WTC11 (cell line): Measurements from ENCODE around the gene ORM1. TPM values are rescaled to one million over a fixed set of nuclear protein-coding genes. Genes with fewer than 3 reads are reported as not detected.

ENCODE experiments used
- ATAC-seq: fragments of 200-7000 bp; cut with Tn5 transposase; 2 replicates; pipeline ENCODE4 v1.10.0; 2021; ENCODE audit warnings: mild to moderate bottlenecking, moderate library complexity
- CTCF ChIA-PET: fragments of 300-600 bp; sonication (Branson Sonifier 250); formaldehyde crosslinking; loops from one replicate; lab custom pipeline; 2021; ENCODE audit warnings: antibody characterized with exemption; lab: Charles Lee
- POLR2A ChIA-PET: fragments of 350-600 bp; sonication (Branson Sonifier 250); formaldehyde crosslinking; loops from one replicate; lab custom pipeline; 2021; ENCODE audit warnings: antibody characterized with exemption; lab: Charles Lee
- DNase-seq: peaks from one replicate; pipeline ENCODE4 v3.0.0; 2021; ENCODE audit warnings: low spot score
- H3K27ac Mint-ChIP-seq: 2 replicates; pipeline ENCODE4 v1.8.0; 2021; ENCODE audit warnings: mixed read lengths
- H3K27me3 Mint-ChIP-seq: 2 replicates; pipeline ENCODE4 v1.8.0; 2021; ENCODE audit warnings: low read depth, mild to moderate bottlenecking, moderate library complexity, mixed read lengths
- H3K36me3 Mint-ChIP-seq: 2 replicates; pipeline ENCODE4 v1.8.0; 2021; ENCODE audit warnings: mixed read lengths
- H3K4me1 Mint-ChIP-seq: 2 replicates; pipeline ENCODE4 v1.8.0; 2022; ENCODE audit warnings: mixed read lengths
- H3K4me3 Mint-ChIP-seq: 2 replicates; pipeline ENCODE4 v1.8.0; 2021; ENCODE audit warnings: mild to moderate bottlenecking, moderate library complexity, mixed read lengths
- H3K9me3 Mint-ChIP-seq: 2 replicates; pipeline ENCODE4 v1.8.0; 2021; ENCODE audit warnings: mixed read lengths
- ARID4B ChIP-seq: sonication (generic); formaldehyde crosslinking; IDR thresholded peaks from 2 replicates; pipeline ENCODE4 v1.8.0; 2023; ENCODE audit warnings: missing genetic modification reagents, mild to moderate bottlenecking, borderline replicate concordance
- ATF6 ChIP-seq: sonication (generic); formaldehyde crosslinking; IDR thresholded peaks from 2 replicates; pipeline ENCODE4 v1.8.1; 2023; ENCODE audit warnings: mild to moderate bottlenecking, missing genetic modification reagents
- E2F1 ChIP-seq: sonication (generic); formaldehyde crosslinking; IDR thresholded peaks from 2 replicates; pipeline ENCODE4 v1.8.0; 2022; ENCODE audit warnings: mild to moderate bottlenecking, missing genetic modification reagents
- ETV6 ChIP-seq: sonication (generic); formaldehyde crosslinking; IDR thresholded peaks from 2 replicates; pipeline ENCODE4 v1.8.1; 2022; ENCODE audit warnings: mild to moderate bottlenecking, missing genetic modification reagents
- FOXJ3 ChIP-seq: sonication (generic); formaldehyde crosslinking; IDR thresholded peaks from 2 replicates; pipeline ENCODE4 v1.9.0; 2021; ENCODE audit warnings: missing genetic modification reagents, mild to moderate bottlenecking, borderline replicate concordance
- RELA ChIP-seq: sonication (generic); formaldehyde crosslinking; IDR thresholded peaks from 2 replicates; pipeline ENCODE4 v1.8.1; 2022; ENCODE audit warnings: missing genetic modification reagents, mild to moderate bottlenecking, borderline replicate concordance
- RORB ChIP-seq: fragments of 250-450 bp; sonication (Bioruptor Pico); IDR thresholded peaks from 2 replicates; pipeline ENCODE4 v1.9.0; 2021; ENCODE audit warnings: mild to moderate bottlenecking
- SMAD4 ChIP-seq: sonication (generic); formaldehyde crosslinking; IDR thresholded peaks from 2 replicates; pipeline ENCODE4 v1.8.0; 2022; ENCODE audit warnings: mild to moderate bottlenecking, missing genetic modification reagents
- SP1 ChIP-seq: sonication (generic); formaldehyde crosslinking; conservative IDR thresholded peaks from 2 replicates; pipeline ENCODE4 v1.8.1; 2022; ENCODE audit warnings: missing genetic modification reagents
- ZBTB21 ChIP-seq: sonication (generic); formaldehyde crosslinking; IDR thresholded peaks from 2 replicates; pipeline ENCODE4 v1.8.1; 2023; ENCODE audit warnings: mild to moderate bottlenecking, missing genetic modification reagents, borderline replicate concordance
- ZNF263 ChIP-seq: sonication (generic); formaldehyde crosslinking; IDR thresholded peaks from 2 replicates; pipeline ENCODE4 v1.8.1; 2022; ENCODE audit warnings: low read depth, mild to moderate bottlenecking, moderate library complexity, missing genetic modification reagents
- ZNF512 ChIP-seq: sonication (generic); formaldehyde crosslinking; IDR thresholded peaks from 2 replicates; pipeline ENCODE4 v1.8.1; 2022; ENCODE audit warnings: missing genetic modification reagents, borderline replicate concordance
- ZNF671 ChIP-seq: fragments of 250-450 bp; sonication (Bioruptor Pico); IDR thresholded peaks from 2 replicates; pipeline ENCODE4 v1.8.0; 2021; ENCODE audit warnings: mild to moderate bottlenecking
- total RNA-seq: library from RNA; stranded (reverse); gene quantifications from 3 replicates; pipeline ENCODE4 v1.2.3, GENCODE V29; 2021
- TF ChIP-seq, protein P1 (sequence below): sonication (generic); formaldehyde crosslinking; IDR thresholded peaks from 2 replicates; pipeline ENCODE4 v1.8.0; 2022; ENCODE audit warnings: mild to moderate bottlenecking, missing genetic modification reagents
- TF ChIP-seq, protein P2 (sequence below): sonication (generic); formaldehyde crosslinking; IDR thresholded peaks from 2 replicates; pipeline ENCODE4 v1.8.0; 2022; ENCODE audit warnings: missing genetic modification reagents
- TF ChIP-seq, protein P3 (sequence below): sonication (generic); formaldehyde crosslinking; IDR thresholded peaks from 2 replicates; pipeline ENCODE4 v1.8.0; 2022; ENCODE audit warnings: mild to moderate bottlenecking, missing genetic modification reagents
- TF ChIP-seq, protein P4 (sequence below): sonication (generic); formaldehyde crosslinking; IDR thresholded peaks from 2 replicates; pipeline ENCODE4 v1.8.1; 2023; ENCODE audit warnings: mild to moderate bottlenecking, missing genetic modification reagents, borderline replicate concordance

ORM1 gene
- total RNA-seq, 1 experiment from 2014 or later: 3.9 TPM

DNA sequence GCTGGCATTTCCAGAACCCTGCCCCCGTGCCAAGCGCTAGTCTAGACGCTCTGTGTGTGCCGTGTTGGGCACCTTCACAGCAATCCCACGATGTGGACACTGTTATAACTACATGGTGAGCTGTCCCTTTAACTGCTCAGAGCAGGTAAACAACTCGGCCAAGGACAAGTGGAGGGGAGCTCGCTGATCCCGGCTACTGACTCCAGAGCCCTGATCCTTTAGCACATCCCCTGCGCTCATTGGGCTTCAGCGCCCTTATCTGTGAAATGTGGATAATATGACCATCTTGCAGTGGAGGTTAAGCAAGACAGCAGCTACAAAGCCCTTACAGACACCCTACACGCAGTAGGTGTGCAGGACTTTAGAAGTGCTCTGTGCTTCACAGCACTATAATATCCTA lies 23.2 kb downstream of the ORM1 start (continued):
- TF ChIP-seq, protein P1, sequence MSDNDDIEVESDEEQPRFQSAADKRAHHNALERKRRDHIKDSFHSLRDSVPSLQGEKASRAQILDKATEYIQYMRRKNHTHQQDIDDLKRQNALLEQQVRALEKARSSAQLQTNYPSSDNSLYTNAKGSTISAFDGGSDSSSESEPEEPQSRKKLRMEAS (CRISPR knock-in tag): no peak
- TF ChIP-seq FOXJ3 (CRISPR knock-in tag) (no peak), ZNF263 (no peak), ATF6 (CRISPR knock-in tag) (no peak), RORB (no peak), ARID4B (no peak), ETV6 (no peak), ZNF512 (no peak), E2F1 (CRISPR knock-in tag) (no peak), ZBTB21 (no peak), SMAD4 (CRISPR knock-in tag) (no peak)

GRCh38 chr9:114347675-114348074 lies 24.8 kb downstream of the ORM1 start:
- no peak for TF ChIP-seq ATF6 (CRISPR knock-in tag)
- TF ChIP-seq, protein P2, sequence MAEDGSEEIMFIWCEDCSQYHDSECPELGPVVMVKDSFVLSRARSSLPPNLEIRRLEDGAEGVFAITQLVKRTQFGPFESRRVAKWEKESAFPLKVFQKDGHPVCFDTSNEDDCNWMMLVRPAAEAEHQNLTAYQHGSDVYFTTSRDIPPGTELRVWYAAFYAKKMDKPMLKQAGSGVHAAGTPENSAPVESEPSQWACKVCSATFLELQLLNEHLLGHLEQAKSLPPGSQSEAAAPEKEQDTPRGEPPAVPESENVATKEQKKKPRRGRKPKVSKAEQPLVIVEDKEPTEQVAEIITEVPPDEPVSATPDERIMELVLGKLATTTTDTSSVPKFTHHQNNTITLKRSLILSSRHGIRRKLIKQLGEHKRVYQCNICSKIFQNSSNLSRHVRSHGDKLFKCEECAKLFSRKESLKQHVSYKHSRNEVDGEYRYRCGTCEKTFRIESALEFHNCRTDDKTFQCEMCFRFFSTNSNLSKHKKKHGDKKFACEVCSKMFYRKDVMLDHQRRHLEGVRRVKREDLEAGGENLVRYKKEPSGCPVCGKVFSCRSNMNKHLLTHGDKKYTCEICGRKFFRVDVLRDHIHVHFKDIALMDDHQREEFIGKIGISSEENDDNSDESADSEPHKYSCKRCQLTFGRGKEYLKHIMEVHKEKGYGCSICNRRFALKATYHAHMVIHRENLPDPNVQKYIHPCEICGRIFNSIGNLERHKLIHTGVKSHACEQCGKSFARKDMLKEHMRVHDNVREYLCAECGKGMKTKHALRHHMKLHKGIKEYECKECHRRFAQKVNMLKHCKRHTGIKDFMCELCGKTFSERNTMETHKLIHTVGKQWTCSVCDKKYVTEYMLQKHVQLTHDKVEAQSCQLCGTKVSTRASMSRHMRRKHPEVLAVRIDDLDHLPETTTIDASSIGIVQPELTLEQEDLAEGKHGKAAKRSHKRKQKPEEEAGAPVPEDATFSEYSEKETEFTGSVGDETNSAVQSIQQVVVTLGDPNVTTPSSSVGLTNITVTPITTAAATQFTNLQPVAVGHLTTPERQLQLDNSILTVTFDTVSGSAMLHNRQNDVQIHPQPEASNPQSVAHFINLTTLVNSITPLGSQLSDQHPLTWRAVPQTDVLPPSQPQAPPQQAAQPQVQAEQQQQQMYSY: no peak
- no peak for TF ChIP-seq RELA
- TF ChIP-seq, protein P3, sequence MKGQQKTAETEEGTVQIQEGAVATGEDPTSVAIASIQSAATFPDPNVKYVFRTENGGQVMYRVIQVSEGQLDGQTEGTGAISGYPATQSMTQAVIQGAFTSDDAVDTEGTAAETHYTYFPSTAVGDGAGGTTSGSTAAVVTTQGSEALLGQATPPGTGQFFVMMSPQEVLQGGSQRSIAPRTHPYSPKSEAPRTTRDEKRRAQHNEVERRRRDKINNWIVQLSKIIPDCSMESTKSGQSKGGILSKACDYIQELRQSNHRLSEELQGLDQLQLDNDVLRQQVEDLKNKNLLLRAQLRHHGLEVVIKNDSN: no peak
- TF ChIP-seq, protein P4, sequence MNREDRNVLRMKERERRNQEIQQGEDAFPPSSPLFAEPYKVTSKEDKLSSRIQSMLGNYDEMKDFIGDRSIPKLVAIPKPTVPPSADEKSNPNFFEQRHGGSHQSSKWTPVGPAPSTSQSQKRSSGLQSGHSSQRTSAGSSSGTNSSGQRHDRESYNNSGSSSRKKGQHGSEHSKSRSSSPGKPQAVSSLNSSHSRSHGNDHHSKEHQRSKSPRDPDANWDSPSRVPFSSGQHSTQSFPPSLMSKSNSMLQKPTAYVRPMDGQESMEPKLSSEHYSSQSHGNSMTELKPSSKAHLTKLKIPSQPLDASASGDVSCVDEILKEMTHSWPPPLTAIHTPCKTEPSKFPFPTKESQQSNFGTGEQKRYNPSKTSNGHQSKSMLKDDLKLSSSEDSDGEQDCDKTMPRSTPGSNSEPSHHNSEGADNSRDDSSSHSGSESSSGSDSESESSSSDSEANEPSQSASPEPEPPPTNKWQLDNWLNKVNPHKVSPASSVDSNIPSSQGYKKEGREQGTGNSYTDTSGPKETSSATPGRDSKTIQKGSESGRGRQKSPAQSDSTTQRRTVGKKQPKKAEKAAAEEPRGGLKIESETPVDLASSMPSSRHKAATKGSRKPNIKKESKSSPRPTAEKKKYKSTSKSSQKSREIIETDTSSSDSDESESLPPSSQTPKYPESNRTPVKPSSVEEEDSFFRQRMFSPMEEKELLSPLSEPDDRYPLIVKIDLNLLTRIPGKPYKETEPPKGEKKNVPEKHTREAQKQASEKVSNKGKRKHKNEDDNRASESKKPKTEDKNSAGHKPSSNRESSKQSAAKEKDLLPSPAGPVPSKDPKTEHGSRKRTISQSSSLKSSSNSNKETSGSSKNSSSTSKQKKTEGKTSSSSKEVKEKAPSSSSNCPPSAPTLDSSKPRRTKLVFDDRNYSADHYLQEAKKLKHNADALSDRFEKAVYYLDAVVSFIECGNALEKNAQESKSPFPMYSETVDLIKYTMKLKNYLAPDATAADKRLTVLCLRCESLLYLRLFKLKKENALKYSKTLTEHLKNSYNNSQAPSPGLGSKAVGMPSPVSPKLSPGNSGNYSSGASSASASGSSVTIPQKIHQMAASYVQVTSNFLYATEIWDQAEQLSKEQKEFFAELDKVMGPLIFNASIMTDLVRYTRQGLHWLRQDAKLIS (CRISPR knock-in tag): no peak
- no peak for TF ChIP-seq ZNF671 (CRISPR knock-in tag)
- TF ChIP-seq SP1 (CRISPR knock-in tag): no peak
- peaks cover 17% of the 10 kb centered on the region for H3K4me1 Mint-ChIP-seq
- no peaks in the 10 kb centered on the region for H3K9me3 Mint-ChIP-seq
- ChIA-PET POLR2A (interaction anchor here (0.6 kb wide), 1 partner anchor 45 kb away, joined by 3 read pairs; no protein-coding TSS in a partner anchor), CTCF (no interaction called here)
- peaks cover 45% of the 10 kb centered on the region for H3K36me3 Mint-ChIP-seq
- no peaks in the 10 kb centered on the region for H3K27me3 Mint-ChIP-seq
- no peak for DNase-seq
- ATAC-seq: no peak
- H3K4me3 Mint-ChIP-seq: no peak overlapping the region
- no peak overlapping the region for H3K27ac Mint-ChIP-seq
